22Rv1 (cell line): ENCODE measurements around the gene GPC6.
A peak's percentile ranks its signal among the peaks of the same experiment; 100 is the strongest.

Source experiments
- H3K27ac ChIP-seq: fragments of 450-650 bp; 2 replicates; pipeline ENCODE4 v1.5.1; 2017
- ZFX ChIP-seq: fragments of 450-650 bp; IDR thresholded peaks from 2 replicates; pipeline ENCODE4 v1.6.1; 2017; ENCODE audit warnings: antibody characterized with exemption, borderline replicate concordance
- TF ChIP-seq, protein P1 (sequence below): fragments of 450-650 bp; IDR thresholded peaks from 2 replicates; pipeline ENCODE4 v1.5.1; 2017; ENCODE audit warnings: mild to moderate bottlenecking

GPC6 gene

DNA sequence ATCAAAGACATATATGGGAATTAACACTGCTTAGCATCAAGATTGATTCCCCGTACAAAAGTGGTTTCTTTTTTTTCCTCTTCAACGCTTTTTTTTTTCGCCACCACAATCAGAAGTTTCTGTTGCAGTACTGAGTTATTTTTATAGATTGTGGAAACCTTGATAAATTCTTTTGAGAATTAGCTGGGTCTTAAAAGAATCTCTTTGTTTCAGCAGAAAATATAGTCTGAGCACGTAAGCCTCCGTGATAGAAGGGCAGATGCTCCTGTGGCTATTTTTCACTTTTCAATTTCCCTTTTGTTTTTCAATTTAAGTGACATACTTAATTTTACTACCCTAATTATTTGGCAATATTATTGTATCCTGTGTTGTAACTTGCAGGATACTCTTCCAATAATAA, 721.0 kb downstream of the GPC6 start:
- no peak for TF ChIP-seq ZFX
- TF ChIP-seq, protein P1, sequence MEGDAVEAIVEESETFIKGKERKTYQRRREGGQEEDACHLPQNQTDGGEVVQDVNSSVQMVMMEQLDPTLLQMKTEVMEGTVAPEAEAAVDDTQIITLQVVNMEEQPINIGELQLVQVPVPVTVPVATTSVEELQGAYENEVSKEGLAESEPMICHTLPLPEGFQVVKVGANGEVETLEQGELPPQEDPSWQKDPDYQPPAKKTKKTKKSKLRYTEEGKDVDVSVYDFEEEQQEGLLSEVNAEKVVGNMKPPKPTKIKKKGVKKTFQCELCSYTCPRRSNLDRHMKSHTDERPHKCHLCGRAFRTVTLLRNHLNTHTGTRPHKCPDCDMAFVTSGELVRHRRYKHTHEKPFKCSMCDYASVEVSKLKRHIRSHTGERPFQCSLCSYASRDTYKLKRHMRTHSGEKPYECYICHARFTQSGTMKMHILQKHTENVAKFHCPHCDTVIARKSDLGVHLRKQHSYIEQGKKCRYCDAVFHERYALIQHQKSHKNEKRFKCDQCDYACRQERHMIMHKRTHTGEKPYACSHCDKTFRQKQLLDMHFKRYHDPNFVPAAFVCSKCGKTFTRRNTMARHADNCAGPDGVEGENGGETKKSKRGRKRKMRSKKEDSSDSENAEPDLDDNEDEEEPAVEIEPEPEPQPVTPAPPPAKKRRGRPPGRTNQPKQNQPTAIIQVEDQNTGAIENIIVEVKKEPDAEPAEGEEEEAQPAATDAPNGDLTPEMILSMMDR: no peak
- no peak overlapping the region for H3K27ac ChIP-seq

- TF ChIP-seq, protein P1: no peak
- H3K27ac ChIP-seq: no peak overlapping the region
These were observed 721.7 kb downstream of the GPC6 start for GRCh38 chr13:93948162-93948922.

DNA sequence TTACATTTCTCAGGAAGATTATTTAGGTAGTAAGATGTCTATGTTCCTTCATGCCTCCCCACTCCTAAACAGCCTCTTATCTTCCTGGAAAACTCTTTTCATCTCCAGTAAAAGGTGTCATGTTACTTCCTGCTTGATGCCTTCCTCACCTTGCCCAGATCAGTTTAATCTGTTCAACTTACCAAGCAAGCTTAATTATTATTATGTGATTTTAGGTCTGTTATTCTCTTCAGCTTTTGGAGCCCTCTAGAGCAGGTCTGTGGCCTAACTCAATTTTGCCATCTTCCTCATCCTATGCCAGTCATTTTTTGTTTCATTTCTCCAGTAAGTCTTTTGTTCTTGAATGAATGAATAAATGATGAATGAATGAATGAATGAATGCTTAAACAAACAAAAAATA, 724.5 kb downstream of the GPC6 start:
- TF ChIP-seq ZFX: no peak
- TF ChIP-seq, protein P1: peak; percentile 21; the same call in 1 of the 2 replicates
- H3K27ac ChIP-seq: no peak overlapping the region

DNA sequence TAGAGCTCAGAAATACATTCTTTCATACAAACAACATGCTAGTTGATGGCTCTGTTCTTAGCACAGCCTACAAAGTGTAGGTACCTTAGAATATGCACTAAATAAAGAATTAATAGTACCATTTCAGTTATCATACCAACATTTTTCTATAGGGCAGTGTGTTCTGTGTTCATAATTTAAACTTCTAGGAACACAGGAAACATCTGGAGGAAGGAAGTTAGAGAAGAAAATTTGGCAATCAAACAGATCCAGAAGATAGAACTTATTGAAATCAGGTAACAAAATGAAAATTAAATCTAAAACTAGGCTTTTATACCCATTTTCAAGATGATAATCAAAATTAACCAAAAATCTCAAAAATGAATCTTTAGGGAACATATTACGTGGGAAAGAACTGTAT, 725.3 kb downstream of the GPC6 start:
- TF ChIP-seq, protein P1: no peak
- TF ChIP-seq ZFX: no peak
- no peak overlapping the region for H3K27ac ChIP-seq

- no peak overlapping the region for H3K27ac ChIP-seq
- TF ChIP-seq, protein P1: no peak
- no peak for TF ChIP-seq ZFX
These were observed 727.2 kb downstream of the GPC6 start for GRCh38 chr13:93953841-93954240.

DNA sequence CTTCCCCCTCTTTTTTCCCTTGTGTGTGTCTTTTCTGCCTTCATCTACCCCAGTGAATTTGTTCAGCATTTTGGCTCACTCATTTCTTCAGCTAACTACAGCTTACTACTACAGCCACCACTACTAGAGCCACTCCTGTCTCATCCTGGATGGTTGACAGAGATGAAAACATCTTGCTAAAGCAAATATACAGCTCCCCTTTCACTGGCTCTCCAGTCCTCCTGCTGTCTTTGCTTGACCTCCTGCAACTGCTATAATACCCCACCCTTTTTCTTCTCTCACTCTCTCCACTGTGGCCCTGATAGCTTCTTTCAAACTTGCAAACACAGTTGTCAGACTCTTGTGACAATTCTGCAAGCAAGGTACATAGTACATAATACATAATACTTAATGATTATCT, 729.3 kb downstream of the GPC6 start:
- TF ChIP-seq ZFX: no peak
- TF ChIP-seq, protein P1: no peak

DNA sequence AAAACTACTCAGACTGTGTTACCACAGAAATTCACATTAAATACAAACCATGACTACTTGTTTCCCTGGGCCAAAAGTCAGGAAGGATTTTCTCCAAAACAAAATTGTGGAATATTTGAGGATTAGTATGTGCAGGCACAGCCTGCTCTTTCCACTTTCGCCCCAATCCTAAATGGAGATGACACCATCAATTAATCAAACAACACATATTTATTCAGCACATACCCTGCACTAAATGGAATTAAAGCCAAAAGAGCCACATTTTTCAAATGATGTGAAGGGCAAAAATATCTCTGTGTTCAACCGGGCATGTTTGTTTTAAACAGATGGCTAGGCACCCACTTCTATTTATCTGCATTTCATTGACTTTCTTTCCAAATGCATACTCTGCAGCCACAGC, 729.8 kb downstream of the GPC6 start:
- H3K27ac ChIP-seq: peak overlapping the region; percentile 41
- TF ChIP-seq ZFX: no peak
- TF ChIP-seq, protein P1: no peak

More for the DNA sequence above, 729.3 kb downstream of the GPC6 start:
- H3K27ac ChIP-seq: peak overlapping the region; percentile 41
